A673 (cell line): Measurements from ENCODE around the gene ADGRG1. TPM values are rescaled to one million over a fixed set of nuclear protein-coding genes. Genes with fewer than 3 reads are reported as not detected.
A peak's percentile ranks its signal among the peaks of the same experiment; 100 is the strongest.

ENCODE experiments used
- BruUV-seq: library from RNA; stranded (reverse); fragments of 400-500 nt; replicated peaks from 2 replicates; lab custom pipeline; 2021; lab: Mats Ljungman, UMichigan
- CTCF ChIA-PET: fragments of 300-600 bp; sonication (Branson Sonifier 250); formaldehyde crosslinking; loops from one replicate; lab custom pipeline; 2022; ENCODE audit warnings: antibody characterized with exemption; lab: Charles Lee
- POLR2A ChIA-PET: fragments of 300-600 bp; sonication (Branson Sonifier 250); formaldehyde crosslinking; loops from one replicate; lab custom pipeline; 2022; ENCODE audit warnings: antibody characterized with exemption; ENCODE audit not compliant: low non-redundant PET; lab: Charles Lee
- DNase-seq: peaks from one replicate; pipeline ENCODE4 v3.0.0-alpha.2; 2015; ENCODE audit warnings: low spot score
- H3K27ac ChIP-seq: fragments of 200-600 bp; sonication (generic); 2 replicates; pipeline ENCODE4 v1.5.1; 2016; ENCODE audit warnings: mixed run types, low read depth, mild to moderate bottlenecking, mixed read lengths, antibody characterized with exemption, low read length; ENCODE audit not compliant: poor library complexity, severe bottlenecking
- H3K27me3 ChIP-seq: fragments of 200-600 bp; sonication (generic); replicated peaks from 2 replicates; pipeline ENCODE4 v1.6.1; 2017; ENCODE audit warnings: mixed run types, low read depth, mild to moderate bottlenecking, mixed read lengths, antibody characterized with exemption, low read length; ENCODE audit not compliant: insufficient read depth, poor library complexity
- H3K36me3 ChIP-seq: fragments of 200-600 bp; sonication (generic); 2 replicates; pipeline ENCODE4 v1.6.1; 2016; ENCODE audit warnings: mixed run types, mild to moderate bottlenecking, mixed read lengths, antibody characterized with exemption, low read length; ENCODE audit not compliant: insufficient read depth, poor library complexity, severe bottlenecking
- H3K4me1 ChIP-seq: fragments of 200-600 bp; sonication (generic); 2 replicates; pipeline ENCODE4 v1.6.1; 2017; ENCODE audit warnings: mixed run types, mild to moderate bottlenecking, mixed read lengths, antibody characterized with exemption, low read length; ENCODE audit not compliant: insufficient read depth, poor library complexity, severe bottlenecking
- H3K4me3 ChIP-seq: fragments of 200-600 bp; sonication (generic); 2 replicates; pipeline ENCODE4 v1.5.1; 2016; ENCODE audit warnings: low read depth, mixed run types, mild to moderate bottlenecking, mixed read lengths, low read length; ENCODE audit not compliant: poor library complexity, severe bottlenecking
- H3K9me3 ChIP-seq: fragments of 200-600 bp; sonication (generic); 2 replicates; pipeline ENCODE4 v1.6.1; 2016; ENCODE audit warnings: mixed run types, low read depth, mild to moderate bottlenecking, mixed read lengths, antibody characterized with exemption, low read length; ENCODE audit not compliant: poor library complexity, severe bottlenecking
- EZH2 ChIP-seq: fragments of 200-600 bp; sonication (generic); IDR thresholded peaks from 2 replicates; pipeline ENCODE4 v1.6.1; 2017; ENCODE audit warnings: borderline replicate concordance, low read depth, mild to moderate bottlenecking, mixed read lengths, antibody characterized with exemption, low read length; ENCODE audit not compliant: poor library complexity, severe bottlenecking
- intact Hi-C: fragments of 100-400 bp; cut with micrococcal nuclease; formaldehyde crosslinking; loops from one replicate; pipeline ENCODE4 v1.10.0; 2022; ENCODE audit not compliant: unreplicated experiment
- total RNA-seq: library from RNA; stranded (reverse); gene quantifications from 2 replicates; pipeline ENCODE4 v1.2.3, GENCODE V29; 2021
- TF ChIP-seq, protein P1 (sequence below): fragments of 300-800, 200-600 bp; sonication (generic); conservative IDR thresholded peaks from 2 replicates; pipeline ENCODE4 v1.5.1; 2017; ENCODE audit warnings: low read depth, mild to moderate bottlenecking, antibody characterized with exemption, low read length, moderate library complexity, mixed read lengths

Gene ADGRG1
- total RNA-seq, 1 experiment from 2014 or later, result 0.75 TPM

DNA sequence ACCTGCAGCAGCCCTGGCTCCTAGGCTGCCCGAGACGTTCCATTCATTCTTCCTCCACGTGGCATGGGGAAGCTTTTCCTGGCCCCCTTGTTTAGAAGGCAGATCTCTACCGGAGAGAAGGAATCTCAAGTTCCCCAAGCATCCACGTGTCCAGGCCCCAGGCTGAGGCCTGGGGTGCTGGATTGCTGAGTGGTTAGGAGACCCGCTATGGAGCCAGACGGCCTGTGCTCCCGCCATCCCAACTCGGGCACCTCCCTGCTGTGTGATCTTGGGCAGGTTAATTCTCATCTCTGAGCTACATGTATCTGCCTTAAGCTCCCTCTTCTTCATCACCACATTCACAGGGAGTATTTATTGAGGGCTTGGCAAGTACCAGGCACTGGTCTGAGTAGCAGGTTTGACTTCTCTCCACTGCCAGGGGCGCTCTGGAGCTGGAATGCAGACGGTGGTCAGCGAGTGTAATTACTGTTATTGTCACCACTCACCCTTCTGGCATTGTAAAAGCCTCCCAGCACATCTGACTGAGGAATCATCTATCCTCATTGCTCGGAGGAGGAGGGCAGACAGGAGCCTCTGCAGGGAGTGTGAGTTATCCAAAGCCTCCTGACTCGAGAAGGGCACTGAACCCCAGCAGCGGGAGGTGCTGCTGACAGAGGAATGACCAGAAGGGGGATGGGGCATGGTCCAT is 1.1 kb upstream of the ADGRG1 start:
- POLR2A ChIA-PET, result no interaction called here
- Histone ChIP-seq H3K27me3 (no peaks in the 10 kb centered on the region), H3K36me3 (no peaks in the 10 kb centered on the region), H3K9me3 (no peaks in the 10 kb centered on the region), H3K4me1 (peaks cover 8% of the 10 kb centered on the region), H3K4me3 (no peak overlapping the region), H3K27ac (no peak overlapping the region)
- no TSS peak for BruUV-seq
- no peak for TF ChIP-seq EZH2
- TF ChIP-seq, protein P1, sequence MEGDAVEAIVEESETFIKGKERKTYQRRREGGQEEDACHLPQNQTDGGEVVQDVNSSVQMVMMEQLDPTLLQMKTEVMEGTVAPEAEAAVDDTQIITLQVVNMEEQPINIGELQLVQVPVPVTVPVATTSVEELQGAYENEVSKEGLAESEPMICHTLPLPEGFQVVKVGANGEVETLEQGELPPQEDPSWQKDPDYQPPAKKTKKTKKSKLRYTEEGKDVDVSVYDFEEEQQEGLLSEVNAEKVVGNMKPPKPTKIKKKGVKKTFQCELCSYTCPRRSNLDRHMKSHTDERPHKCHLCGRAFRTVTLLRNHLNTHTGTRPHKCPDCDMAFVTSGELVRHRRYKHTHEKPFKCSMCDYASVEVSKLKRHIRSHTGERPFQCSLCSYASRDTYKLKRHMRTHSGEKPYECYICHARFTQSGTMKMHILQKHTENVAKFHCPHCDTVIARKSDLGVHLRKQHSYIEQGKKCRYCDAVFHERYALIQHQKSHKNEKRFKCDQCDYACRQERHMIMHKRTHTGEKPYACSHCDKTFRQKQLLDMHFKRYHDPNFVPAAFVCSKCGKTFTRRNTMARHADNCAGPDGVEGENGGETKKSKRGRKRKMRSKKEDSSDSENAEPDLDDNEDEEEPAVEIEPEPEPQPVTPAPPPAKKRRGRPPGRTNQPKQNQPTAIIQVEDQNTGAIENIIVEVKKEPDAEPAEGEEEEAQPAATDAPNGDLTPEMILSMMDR, result no peak
- CTCF ChIA-PET, result no interaction called here
- intact Hi-C loops, result no loop called here
- DNase-seq, result no peak

DNA sequence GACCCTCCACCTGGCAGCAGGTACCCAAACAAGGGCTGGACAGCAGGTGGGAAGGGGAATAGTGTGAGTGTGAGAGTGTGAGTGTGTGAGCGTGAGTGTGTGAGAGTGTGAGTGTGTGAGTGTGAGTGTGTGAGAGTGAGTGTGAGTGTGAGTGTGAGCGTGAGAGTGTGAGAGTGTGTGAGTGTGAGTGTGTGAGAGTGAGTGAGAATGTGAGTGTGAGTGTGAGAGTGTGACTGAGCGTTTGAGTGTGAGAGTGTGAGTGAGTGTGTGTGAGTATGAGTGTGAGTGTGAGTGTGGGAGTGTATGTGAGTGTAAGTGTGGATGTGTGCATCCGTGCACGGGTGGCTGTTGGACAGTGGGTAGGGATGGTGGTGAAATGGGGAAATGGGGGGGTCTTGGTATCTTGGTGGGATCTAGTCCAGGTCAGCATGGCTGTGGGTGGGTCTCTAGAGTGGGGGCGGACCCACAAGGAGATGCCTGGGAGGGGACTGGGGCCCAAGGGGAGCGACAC is 408 bp downstream of the ADGRG1 start:
- POLR2A ChIA-PET, result no interaction called here
- H3K4me3 ChIP-seq, result peak overlapping the region; percentile 11
- TF ChIP-seq, protein P1, result no peak
- no peak for TF ChIP-seq EZH2
- intact Hi-C loops, result no loop called here
- BruUV-seq, result no TSS peak
- CTCF ChIA-PET, result interaction anchor here (0.5 to 0.9 kb wide), 2 partner anchors 38 to 47 kb away, joined by 6 read pairs; no protein-coding TSS in a partner anchor
- no peaks in the 10 kb centered on the region for H3K9me3 ChIP-seq
- no peak overlapping the region for H3K27ac ChIP-seq
- no peak for DNase-seq
- no peaks in the 10 kb centered on the region for H3K36me3 ChIP-seq
- H3K27me3 ChIP-seq, result no peaks in the 10 kb centered on the region
- peaks cover 8% of the 10 kb centered on the region for H3K4me1 ChIP-seq

DNA sequence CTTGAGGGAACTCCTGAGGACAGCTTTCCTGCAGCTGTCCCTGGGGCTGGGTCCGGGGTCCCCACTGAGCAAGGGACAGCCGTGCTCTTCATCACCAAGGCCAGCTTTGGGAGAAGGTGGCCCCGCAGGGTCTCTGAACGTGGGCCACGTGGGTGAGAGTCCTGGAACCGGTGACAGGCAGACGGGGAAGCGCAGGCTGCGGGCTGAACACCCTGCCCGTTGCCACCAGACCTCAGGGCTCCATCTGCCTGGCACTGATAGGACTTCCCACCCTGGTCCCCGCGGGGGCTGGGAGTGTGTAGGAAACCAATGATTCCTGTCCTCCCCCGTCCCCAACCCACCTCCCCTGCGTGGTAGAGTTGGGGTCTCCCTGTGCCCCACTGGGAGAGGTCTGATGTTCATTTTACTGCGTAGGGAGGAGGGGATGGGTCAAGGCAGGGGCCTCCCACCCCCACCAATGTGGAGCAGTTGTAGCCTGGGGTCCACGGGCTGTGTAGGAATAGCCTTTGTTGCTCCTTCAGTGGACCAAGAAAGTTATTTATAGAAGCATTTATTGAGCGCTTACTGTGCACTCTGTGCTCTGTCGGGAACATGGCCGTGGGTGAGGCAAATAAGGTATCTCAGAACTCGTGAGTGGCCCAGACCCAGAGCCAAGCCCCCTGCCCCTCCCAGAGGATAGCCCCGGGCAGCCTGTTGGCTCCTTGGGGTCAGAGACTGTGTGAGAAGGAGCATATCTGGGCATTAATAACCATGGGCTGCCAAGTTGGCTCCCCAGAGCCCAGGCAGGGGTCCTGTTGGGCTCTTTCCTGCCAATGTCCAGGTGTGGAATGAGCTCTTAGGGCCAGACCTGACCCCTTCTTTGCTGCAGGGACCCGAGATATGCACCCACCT is 1.3 kb downstream of the ADGRG1 start:
- POLR2A ChIA-PET, result no interaction called here
- CTCF ChIA-PET, result no interaction called here
- no TSS peak for BruUV-seq

More for the DNA sequence above, 1.3 kb downstream of the ADGRG1 start:
- no peaks in the 10 kb centered on the region for H3K36me3 ChIP-seq
- intact Hi-C loops, result no loop called here
- no peaks in the 10 kb centered on the region for H3K27me3 ChIP-seq
- no peaks in the 10 kb centered on the region for H3K9me3 ChIP-seq
- H3K4me1 ChIP-seq, result peaks cover 8% of the 10 kb centered on the region
- no peak for TF ChIP-seq EZH2
- TF ChIP-seq, protein P1, result no peak
- H3K4me3 ChIP-seq, result no peak overlapping the region
- DNase-seq, result no peak
- no peak overlapping the region for H3K27ac ChIP-seq
